ENCODE results near the gene CCDC85A.

CCDC85A gene

DNA sequence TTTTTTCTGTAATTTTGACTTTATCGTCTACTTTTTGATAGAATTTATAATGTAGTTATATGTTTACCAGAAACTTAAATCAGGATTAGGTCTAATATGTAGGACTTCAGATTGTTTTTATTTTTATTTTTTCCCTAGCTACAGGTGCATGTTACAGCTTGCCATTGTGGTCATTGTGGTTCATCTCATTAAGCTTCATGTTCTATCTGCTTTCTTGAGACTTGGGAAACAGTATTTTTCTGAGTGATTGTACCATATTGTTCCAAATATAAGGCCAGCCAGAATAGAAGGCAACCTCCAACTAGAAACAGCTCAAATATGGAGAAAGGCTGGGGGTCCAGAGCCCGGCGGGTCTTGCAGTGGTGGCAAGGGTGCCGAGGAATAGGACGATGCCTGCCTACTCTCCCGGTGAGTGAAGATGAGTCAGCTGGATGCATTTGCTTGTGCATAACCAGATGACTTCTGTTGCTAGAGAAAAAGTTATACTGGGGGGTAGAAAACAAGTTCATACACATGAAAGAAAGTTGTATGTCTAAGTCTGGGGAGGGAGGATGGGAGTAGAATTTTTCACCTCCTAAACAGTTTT is 188.4 kb downstream of the CCDC85A start:
- no peak for DNase-seq (ENCODE audit: low read depth)

DNA sequence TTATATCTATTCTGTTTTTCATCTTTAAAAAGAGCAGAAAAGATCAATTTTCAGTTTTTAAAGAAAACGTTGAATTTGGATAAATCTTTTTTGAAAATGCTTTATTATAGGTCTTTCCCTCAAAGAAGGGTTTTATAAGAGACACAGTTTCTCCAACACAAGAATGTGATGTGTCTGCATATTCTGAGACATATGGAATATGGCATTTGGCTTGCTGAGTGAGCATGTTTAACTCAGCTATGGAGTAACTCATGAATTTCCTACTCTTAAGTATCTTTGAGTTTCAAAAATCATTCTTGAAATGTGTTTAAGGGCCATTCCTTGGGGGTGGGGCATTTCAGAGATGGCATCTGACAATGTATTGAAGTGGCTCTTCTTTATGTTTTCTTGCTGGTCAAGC is 191.5 kb downstream of the CCDC85A start:
- no peak for DNase-seq (ENCODE audit: low read depth)

DNA sequence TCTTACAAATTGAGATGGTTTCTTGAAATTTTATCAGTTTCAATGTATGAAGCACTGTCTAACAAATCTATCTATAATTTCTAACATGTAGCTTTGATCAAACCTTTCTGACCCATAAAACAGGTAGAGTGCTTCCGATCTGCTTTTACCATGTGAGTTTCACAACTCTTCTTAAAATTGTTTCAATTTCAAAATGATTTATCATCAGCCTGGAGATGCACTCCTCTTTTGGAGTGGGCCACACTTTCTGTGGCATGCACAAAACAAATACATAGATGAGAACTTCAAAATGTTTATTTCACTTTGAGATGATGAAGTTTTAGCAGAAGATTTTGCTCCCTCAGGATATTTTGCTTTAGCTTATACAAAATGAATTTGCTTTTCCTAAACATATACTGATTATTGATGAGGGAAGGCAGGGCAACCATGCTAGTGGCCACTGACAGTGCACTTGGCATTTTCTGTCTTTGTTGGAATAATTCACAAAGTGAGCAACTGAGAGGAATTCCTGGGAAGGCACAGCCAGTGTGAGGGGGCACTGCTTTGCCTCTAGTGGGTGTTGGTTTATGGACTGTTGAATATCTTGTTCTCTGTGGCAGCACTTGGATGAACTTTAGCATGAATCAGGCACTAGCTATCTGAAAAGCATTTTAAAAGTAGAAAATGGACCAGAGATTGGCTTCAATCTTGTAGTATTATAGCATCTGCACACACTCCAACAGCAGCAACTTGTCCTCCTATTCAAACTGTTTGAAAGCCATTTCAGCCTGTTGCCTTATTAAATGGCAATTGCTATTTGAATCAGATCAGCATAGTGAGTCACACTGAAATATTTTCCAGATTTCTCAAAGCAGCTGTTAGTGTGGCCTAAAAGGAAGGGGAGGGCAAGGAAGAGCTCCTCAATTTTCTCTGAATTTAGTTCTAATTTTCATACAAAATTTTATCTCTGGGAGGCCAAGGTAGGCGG is 193.2 kb downstream of the CCDC85A start:
- no peak for DNase-seq (ENCODE audit: low read depth)

DNA sequence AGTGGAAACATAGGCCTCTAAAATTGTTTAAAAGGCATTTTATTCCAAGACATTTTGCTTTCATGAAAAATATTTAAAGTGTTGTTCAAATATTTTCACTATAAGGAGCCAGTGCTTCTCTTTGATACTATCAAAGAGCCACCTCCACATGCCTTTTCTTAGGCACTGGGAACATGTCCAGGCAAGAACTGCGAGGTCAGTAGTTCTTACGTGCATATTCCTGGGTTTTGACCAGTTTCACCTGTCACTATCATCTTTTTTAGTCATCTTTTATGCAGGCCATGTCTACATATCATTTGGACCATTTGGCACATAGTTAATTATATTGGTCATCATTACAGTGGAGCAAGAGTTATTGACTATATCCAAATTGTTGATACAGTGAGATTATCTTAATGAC is 195.3 kb downstream of the CCDC85A start:
- DNase-seq (ENCODE audit: low read depth): no peak

DNA sequence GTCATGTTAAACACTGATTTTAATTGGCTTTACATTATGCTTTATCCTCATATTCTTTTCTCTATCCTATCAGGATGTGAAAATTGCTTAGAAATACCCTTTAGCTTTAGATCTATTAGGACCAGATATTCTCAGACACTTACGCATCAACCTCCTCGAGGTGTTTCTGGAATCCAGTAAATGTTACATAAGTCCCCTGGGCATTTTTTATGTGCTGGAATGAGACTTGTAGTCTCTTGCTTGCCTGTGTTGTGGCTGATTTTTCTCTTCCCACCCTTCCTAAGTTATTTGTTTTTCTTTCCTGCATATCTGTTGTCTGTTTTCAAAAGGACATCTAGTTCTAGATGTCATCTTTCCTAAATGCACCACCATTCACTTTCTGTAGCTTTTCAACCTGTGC is 197.1 kb downstream of the CCDC85A start:
- no peak for DNase-seq (ENCODE audit: low read depth)

DNA sequence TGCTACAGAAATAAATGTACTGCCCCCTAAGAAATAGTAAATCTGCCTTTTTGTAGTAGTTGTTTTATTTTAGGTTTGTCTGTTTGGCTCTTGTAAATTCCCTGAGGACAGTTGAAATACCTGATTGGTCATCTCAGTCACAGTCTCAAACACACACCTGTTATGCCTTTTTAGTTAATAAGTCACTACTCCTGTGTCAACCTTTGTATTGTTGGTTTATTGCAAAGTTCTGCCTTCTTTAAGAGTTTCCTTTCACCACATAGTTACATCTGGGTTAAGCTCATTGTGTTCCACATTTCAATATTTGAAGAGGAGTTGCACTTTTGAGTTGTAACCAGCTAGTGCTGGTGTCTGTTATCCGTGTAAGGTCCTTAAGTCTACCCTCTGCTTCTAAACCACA is 198.7 kb downstream of the CCDC85A start:
- no peak for DNase-seq (ENCODE audit: low read depth)

DNA sequence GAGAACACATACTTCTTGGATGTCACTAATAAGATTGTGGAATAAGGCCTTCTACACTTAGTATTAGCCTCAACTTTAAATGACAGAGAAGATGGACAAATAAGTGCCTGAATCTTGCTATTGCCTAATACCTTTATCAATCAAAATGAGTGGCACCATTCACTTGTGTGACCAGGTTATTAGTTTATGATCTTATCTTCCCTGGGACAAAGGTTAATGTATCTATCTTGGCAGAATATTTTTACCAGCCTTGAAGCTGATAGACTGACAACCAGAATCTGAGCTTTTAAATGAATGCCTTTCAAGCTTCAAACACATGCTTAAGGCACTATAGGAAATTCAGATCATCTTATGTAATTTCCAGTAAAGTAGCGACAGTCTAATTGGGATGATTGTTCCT is 202.9 kb downstream of the CCDC85A start:
- DNase-seq (ENCODE audit: low read depth): no peak

DNA sequence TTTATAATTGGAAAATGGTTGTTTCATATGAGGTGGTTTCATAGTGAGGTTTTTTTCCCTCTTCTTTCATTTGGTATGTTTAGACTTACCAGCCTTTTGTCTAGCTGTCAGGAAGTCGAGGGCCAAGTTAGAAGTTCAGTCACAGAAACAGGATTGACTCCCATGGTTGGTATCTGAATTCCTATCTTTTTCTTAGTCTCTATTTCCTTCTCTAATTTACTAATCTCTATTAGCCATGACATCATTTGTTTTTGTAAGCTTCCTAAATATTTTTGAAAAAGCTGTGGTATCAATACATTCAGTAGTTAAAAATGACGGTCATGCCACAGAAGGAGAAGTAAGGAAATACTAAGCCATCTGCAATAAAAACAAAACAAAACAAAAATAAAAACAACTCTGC is 206.9 kb downstream of the CCDC85A start:
- no peak for DNase-seq (ENCODE audit: low read depth)

DNA sequence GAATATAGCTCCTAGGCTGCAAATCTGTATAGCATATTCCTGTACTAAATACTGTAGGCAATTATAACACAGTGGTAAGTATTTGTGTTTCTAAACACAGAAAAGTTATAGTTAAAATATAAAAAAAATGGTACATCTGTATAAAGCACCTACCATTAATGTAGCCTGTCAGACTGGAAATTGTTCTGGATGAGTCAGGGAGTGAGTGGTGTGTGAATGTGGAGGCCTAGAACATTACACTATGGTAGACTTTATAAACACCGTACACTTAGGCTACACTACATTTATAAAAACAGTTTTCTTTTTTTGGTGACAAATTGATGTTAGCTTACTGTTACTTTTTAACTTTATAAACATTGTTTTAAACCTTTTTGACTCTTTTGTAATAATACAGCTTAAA is 226.3 kb downstream of the CCDC85A start:
- DNase-seq (ENCODE audit: low read depth): no peak

DNA sequence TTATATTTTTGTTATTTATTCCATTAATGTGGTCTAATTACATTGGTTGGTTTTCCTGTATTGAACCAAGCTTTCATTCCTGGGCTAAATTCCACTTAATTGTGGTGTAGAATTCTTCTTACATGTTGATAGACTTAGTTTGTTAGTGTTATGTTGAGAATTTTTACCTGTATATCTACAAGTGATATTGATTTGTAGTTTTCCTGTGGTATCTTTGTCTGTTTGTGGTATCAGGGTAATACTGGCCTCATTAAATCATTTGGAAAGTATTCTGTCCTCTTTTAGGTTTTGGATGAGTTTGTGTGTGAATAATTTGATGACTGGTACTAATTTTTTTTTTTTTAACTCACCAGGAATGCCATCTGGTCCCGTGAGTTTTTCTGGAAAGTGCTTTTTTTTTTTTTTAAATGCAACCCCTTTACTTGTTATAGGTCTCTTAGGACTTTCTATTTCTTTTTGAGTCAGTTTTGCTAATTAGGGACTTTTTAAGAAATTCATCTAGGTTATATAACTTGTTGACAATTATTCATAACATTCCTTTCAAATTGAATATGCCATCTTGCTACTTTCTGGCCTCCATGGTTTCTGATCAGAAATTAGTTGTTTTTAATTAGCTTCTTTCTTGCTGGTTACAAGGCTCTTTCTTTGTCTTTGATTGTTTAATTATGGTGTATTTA is 232.8 kb downstream of the CCDC85A start:
- no peak for DNase-seq (ENCODE audit: low read depth)
